Pons (tissue), 1 donor: ENCODE measurements around the gene CCDC57.

Experiments
- DNase-seq: peaks from one replicate; pipeline ENCODE4 v3.0.0-alpha.2; 2016; ENCODE audit warnings: low spot score

The CCDC57 gene

GRCh38 chr17:82126556-82127314 is 85.9 kb downstream of the CCDC57 start:
- no peak for DNase-seq

GRCh38 chr17:82124101-82124500 is 88.5 kb downstream of the CCDC57 start:
- DNase-seq, result no peak

- no peak for DNase-seq
Measured at GRCh38 chr17:82121660-82122629, 90.7 kb downstream of the CCDC57 start.

- no peak for DNase-seq
Measured at GRCh38 chr17:82121246-82121645, 91.4 kb downstream of the CCDC57 start.

- no peak for DNase-seq
Measured at GRCh38 chr17:82120148-82120547, 92.5 kb downstream of the CCDC57 start.

DNA sequence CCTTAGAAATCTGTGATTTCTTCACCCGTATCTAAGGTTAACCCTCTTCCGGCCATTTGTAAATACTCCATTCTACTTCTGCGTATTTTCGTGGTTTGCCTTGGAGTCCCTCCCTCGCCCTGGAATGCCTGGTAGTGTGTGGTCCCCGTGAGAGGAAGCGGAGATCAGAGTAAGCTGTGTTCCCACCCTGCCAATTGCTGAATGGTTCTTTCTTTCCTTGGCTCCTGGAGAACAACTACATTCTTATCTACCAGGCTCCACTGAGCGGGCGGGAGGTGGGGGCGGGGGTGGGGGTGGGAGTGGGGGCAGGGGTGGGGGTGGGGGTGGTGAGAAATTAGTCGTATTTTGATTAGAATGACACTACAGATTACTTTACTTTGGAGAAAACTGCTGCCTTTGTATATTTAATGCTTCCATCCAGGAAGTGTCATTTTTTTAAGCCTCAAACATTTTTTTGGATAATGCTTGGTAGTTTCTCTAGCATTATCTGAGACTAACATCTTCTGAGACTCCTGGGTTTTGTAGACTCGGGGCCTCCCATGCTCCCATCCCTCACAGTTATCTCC is 93.7 kb downstream of the CCDC57 start:
- DNase-seq, result peak; percentile 60

GRCh38 chr17:82118168-82118814 is 94.4 kb downstream of the CCDC57 start:
- no peak for DNase-seq

- DNase-seq, result no peak
Measured at GRCh38 chr17:82117139-82118090, 95.2 kb downstream of the CCDC57 start.

DNA sequence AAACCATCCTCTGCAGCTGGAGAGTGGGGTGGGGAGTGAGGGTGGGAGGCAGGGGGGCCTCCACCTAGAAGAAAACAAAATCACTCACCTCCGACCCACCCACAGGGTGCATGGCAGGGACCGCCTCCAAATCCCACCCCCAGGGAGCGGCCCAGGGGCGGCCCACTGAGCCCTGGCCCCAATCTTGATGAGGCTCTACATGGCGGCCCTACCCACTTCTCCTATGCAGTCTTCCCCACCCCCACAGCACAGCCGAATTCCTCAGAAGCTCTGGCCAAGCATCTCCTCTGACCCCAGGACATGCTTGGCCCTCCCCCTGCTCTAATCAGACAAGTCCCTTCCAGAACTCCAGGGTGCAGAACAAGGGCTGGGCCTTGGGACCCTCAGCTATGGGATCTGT is 96.4 kb downstream of the CCDC57 start:
- DNase-seq, result no peak

DNA sequence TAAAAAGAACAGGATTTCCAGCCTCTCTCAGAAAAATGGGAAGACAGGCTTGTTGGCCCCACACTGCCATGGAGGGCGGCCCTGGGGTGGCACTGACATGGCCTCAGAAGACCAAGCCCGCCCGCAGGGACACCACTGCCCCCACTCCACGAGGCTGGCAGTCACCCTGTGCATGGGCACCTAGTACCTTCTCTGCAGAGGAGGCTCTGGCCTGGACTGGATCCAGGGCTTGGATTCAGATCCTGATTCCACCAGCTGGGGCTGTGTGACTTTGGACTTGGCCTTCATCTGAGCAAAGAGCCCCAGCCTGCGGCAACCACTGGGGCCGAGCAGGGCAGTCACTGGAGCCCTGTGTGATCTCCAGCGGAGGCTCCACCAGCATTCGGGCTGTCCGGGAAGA is 97.8 kb downstream of the CCDC57 start:
- no peak for DNase-seq

- no peak for DNase-seq
Measured at GRCh38 chr17:82114447-82114846, 98.2 kb downstream of the CCDC57 start.

DNA sequence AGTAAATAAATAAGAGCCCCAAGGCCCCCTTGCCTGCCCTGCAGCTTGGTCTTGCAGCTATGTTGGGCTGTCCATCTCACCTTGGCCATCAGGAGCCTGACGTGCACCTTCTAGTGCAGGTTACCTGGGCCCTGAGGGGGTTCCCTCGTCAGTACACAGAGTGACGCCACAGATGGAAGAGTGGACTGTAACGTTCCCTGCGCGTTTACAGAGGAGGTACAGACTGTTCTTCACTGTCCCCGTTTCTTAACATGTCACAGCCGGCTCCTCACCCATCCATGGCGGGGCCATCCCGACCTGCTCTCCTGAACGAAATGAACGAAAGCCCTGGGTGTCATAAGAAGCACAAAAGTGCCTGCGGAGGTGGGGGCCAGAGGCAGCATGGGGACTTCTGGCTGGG is 98.7 kb downstream of the CCDC57 start:
- DNase-seq, result no peak

DNA sequence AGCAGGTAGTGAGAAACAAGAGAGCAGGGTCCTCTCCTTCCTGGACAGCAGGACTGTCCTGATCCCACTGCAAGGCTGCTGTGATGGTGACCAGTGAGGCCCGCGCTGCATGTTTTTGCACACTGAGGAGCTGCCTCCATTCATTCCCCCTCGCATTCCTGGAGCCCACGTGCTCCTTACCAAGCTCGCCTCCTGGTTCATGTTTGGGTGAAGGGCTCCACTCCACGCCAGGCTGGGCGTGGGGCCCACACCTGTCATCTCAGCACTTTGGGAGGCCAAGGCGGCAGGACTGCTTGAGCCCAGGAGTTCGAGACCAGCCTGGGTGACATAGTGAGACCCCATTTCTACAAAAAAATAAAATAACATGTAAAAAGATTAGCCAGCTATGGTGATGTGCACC is 99.2 kb downstream of the CCDC57 start:
- no peak for DNase-seq

DNA sequence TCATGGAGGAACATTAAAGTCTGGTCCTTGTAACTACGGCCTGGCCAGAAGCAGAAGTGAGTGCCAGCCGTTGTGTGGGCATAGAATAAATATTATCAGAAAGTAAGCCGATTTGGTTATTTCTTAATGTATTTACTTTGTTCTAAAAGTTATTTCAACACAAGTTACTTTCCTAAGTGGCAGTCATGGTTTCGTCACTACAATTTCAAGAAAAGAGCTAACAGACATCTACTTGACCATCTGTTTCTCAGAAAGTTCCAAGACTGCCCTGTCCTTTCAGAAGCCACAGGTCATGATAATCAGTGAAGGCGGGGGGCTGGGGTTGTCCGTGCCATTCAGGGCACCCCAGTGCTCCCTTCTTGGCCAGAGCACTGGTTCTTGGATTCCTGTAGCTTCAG is 99.7 kb downstream of the CCDC57 start:
- no peak for DNase-seq

DNA sequence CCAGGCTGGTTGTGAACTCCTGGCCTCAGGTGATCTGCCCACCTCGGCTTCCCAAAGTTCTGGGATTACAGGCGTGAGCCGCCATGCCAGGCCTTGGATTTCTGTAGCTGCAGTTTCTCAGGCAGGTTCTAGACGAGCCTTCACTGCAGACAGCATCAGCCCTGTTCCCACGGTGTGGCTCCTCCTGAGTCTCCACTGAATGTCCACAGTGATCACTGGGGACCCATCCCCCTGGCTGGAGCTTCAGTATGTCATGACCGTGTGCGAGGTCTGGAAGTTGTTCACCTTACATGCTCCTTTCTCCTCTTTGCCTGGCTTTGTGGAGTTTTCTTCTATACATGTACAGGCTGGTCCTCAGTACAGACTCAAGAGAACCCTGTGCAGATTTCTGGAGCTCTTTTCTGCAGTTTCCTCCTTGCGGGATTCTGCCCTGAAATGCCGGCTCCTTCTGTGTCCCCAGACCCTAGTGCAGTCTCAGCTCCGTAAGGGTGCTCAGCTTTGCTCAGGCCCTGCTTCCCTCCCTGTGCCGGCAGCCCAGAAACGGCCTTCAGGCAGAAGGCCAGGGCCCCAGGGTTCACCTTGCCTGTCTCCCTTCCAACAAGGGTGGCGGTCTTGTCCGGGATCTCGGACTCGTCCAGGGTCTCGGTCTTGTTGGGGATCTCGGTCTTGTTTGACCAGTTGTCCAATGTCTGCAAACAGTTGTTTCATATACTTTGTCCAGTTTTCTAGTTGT is 100.3 kb downstream of the CCDC57 start:
- DNase-seq, result no peak

GRCh38 chr17:82110298-82110697 is 102.3 kb downstream of the CCDC57 start:
- DNase-seq, result no peak

GRCh38 chr17:82108961-82109475 is 103.6 kb downstream of the CCDC57 start:
- DNase-seq, result no peak

GRCh38 chr17:82108496-82108945 is 104.1 kb downstream of the CCDC57 start:
- DNase-seq, result no peak

- DNase-seq, result no peak
Measured at GRCh38 chr17:82108038-82108437, 104.6 kb downstream of the CCDC57 start.

GRCh38 chr17:82107341-82107860 is 105.2 kb downstream of the CCDC57 start:
- no peak for DNase-seq
